Ovary (tissue), 3 donors: ENCODE measurements around the gene BCAN.
A peak's percentile ranks its signal among the peaks of the same experiment; 100 is the strongest.

ENCODE experiments used
- EP300 ChIP-seq: sonication (generic); formaldehyde crosslinking; IDR thresholded peaks from one replicate; pipeline ENCODE4 v1.6.1; 2017; ENCODE audit warnings: antibody characterized with exemption
- POLR2A ChIP-seq: fragments of 450-650 bp; IDR thresholded peaks from one replicate; pipeline ENCODE4 v1.6.1; 2017; ENCODE audit warnings: antibody characterized with exemption, mild to moderate bottlenecking, moderate library complexity
- TF ChIP-seq, protein P1 (sequence below), 3 donors: fragments of 450-650 bp in 2 of 3; fragments of 200-600 bp in 1 of 3; IDR thresholded peaks; one replicate each; pipeline versions ENCODE4 v1.5.1 to v1.8.0; 2016 to 2022; ENCODE audit warnings: antibody characterized with exemption in 3 of 3, mild to moderate bottlenecking in 1 of 3
- donor health status: DM: no; HTN: no; CAD: no.

- TF ChIP-seq, protein P1, sequence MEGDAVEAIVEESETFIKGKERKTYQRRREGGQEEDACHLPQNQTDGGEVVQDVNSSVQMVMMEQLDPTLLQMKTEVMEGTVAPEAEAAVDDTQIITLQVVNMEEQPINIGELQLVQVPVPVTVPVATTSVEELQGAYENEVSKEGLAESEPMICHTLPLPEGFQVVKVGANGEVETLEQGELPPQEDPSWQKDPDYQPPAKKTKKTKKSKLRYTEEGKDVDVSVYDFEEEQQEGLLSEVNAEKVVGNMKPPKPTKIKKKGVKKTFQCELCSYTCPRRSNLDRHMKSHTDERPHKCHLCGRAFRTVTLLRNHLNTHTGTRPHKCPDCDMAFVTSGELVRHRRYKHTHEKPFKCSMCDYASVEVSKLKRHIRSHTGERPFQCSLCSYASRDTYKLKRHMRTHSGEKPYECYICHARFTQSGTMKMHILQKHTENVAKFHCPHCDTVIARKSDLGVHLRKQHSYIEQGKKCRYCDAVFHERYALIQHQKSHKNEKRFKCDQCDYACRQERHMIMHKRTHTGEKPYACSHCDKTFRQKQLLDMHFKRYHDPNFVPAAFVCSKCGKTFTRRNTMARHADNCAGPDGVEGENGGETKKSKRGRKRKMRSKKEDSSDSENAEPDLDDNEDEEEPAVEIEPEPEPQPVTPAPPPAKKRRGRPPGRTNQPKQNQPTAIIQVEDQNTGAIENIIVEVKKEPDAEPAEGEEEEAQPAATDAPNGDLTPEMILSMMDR (IDR thresholded peaks at IDR 0.05), result peak; percentile 40 to 90 (median 79)
- TF ChIP-seq POLR2A, result no peak
- no peak for TF ChIP-seq EP300
Measured at GRCh38 chr1:156677616-156678596, 36.0 kb downstream of the BCAN start.
